Activated CD4-positive, alpha-beta memory T cell treated with anti-CD3 and anti-CD28 coated beads, Interleukin-2, amount 10 ng/mL, durations not matched to agents 7 days and 5 days (primary cell): ENCODE results near the gene RCAN1. TPM values are rescaled to one million over a fixed set of nuclear protein-coding genes. Genes with fewer than 3 reads are reported as not detected.
A peak's percentile ranks its signal among the peaks of the same experiment; 100 is the strongest.

Experiments
- CTCF ChIA-PET: fragments of 350-600 bp; sonication (Branson Sonifier 250); formaldehyde crosslinking; loops from one replicate; lab custom pipeline; 2021; ENCODE audit warnings: antibody characterized with exemption, inconsistent platforms; lab: Charles Lee
- POLR2A ChIA-PET: fragments of 350-600 bp; sonication (Branson Sonifier 250); formaldehyde crosslinking; loops from one replicate; lab custom pipeline; 2021; ENCODE audit warnings: antibody characterized with exemption; lab: Charles Lee
- DNase-seq: peaks from one replicate; pipeline ENCODE4 v3.0.0-alpha.2; 2020
- H3K27ac Mint-ChIP-seq: one replicate; pipeline ENCODE4 v1.8.0; 2021; ENCODE audit warnings: mild to moderate bottlenecking, mixed read lengths
- H3K27me3 Mint-ChIP-seq: one replicate; pipeline ENCODE4 v1.8.0; 2021; ENCODE audit warnings: mixed read lengths
- H3K36me3 Mint-ChIP-seq: one replicate; pipeline ENCODE4 v1.8.0; 2021; ENCODE audit warnings: low read depth, mixed read lengths
- H3K4me1 Mint-ChIP-seq: one replicate; pipeline ENCODE4 v1.8.0; 2021; ENCODE audit warnings: mixed read lengths
- H3K4me3 Mint-ChIP-seq: one replicate; pipeline ENCODE4 v1.8.0; 2021; ENCODE audit warnings: mild to moderate bottlenecking, mixed read lengths
- H3K9me3 Mint-ChIP-seq: one replicate; pipeline ENCODE4 v1.8.0; 2021; ENCODE audit warnings: mixed read lengths
- total RNA-seq, 2 experiments: library from RNA; stranded (reverse); gene quantifications; one replicate each; pipeline ENCODE4 v1.2.3, GENCODE V29; 2021

Gene RCAN1
- total RNA-seq, 2 experiments from 2014 or later = 8.3 to 8.8 TPM

- CTCF ChIA-PET = no interaction called here
- Mint-ChIP-seq H3K4me3 (no peak overlapping the region), H3K9me3 (peaks cover 8% of the 10 kb centered on the region), H3K4me1 (no peaks in the 10 kb centered on the region), H3K27ac (no peak overlapping the region), H3K27me3 (no peaks in the 10 kb centered on the region), H3K36me3 (no peaks in the 10 kb centered on the region)
- POLR2A ChIA-PET = no interaction called here
- no peak for DNase-seq
Measured at GRCh38 chr21:34553151-34553952, 61.6 kb downstream of the RCAN1 start.

GRCh38 chr21:34552360-34553098 is 62.4 kb downstream of the RCAN1 start:
- Mint-ChIP-seq H3K36me3 (no peaks in the 10 kb centered on the region), H3K9me3 (peaks cover 8% of the 10 kb centered on the region), H3K4me1 (no peaks in the 10 kb centered on the region), H3K4me3 (no peak overlapping the region), H3K27me3 (no peaks in the 10 kb centered on the region), H3K27ac (no peak overlapping the region)
- no peak for DNase-seq
- CTCF ChIA-PET = no interaction called here
- POLR2A ChIA-PET = no interaction called here

GRCh38 chr21:34550182-34550799 is 64.6 kb downstream of the RCAN1 start:
- Mint-ChIP-seq H3K27ac (no peak overlapping the region), H3K4me1 (peaks cover 6% of the 10 kb centered on the region), H3K4me3 (no peak overlapping the region), H3K9me3 (peaks cover 8% of the 10 kb centered on the region), H3K27me3 (no peaks in the 10 kb centered on the region), H3K36me3 (no peaks in the 10 kb centered on the region)
- ChIA-PET POLR2A (no interaction called here), CTCF (no interaction called here)
- no peak for DNase-seq

GRCh38 chr21:34548781-34549376 is 66.0 kb downstream of the RCAN1 start:
- no peak for DNase-seq
- H3K9me3 Mint-ChIP-seq = no peaks in the 10 kb centered on the region
- H3K27me3 Mint-ChIP-seq = no peaks in the 10 kb centered on the region
- ChIA-PET POLR2A (no interaction called here), CTCF (no interaction called here)
- no peak overlapping the region for H3K4me3 Mint-ChIP-seq
- H3K27ac Mint-ChIP-seq = no peak overlapping the region
- no peaks in the 10 kb centered on the region for H3K36me3 Mint-ChIP-seq
- H3K4me1 Mint-ChIP-seq = peaks cover 14% of the 10 kb centered on the region

- no peak overlapping the region for H3K27ac Mint-ChIP-seq
- H3K4me1 Mint-ChIP-seq = peaks cover 14% of the 10 kb centered on the region
- H3K36me3 Mint-ChIP-seq = no peaks in the 10 kb centered on the region
- POLR2A ChIA-PET = no interaction called here
- no peak overlapping the region for H3K4me3 Mint-ChIP-seq
- CTCF ChIA-PET = no interaction called here
- no peak for DNase-seq
- H3K9me3 Mint-ChIP-seq = no peaks in the 10 kb centered on the region
- H3K27me3 Mint-ChIP-seq = no peaks in the 10 kb centered on the region
Measured at GRCh38 chr21:34546542-34546941, 68.4 kb downstream of the RCAN1 start.

- Mint-ChIP-seq H3K27ac (no peak overlapping the region), H3K4me3 (no peak overlapping the region), H3K4me1 (peaks cover 14% of the 10 kb centered on the region), H3K36me3 (no peaks in the 10 kb centered on the region), H3K27me3 (no peaks in the 10 kb centered on the region), H3K9me3 (no peaks in the 10 kb centered on the region)
- ChIA-PET CTCF (no interaction called here), POLR2A (no interaction called here)
- no peak for DNase-seq
Measured at GRCh38 chr21:34545079-34545884, 69.6 kb downstream of the RCAN1 start.

GRCh38 chr21:34544032-34544496 is 70.8 kb downstream of the RCAN1 start:
- DNase-seq = peak; percentile 33
- H3K9me3 Mint-ChIP-seq = no peaks in the 10 kb centered on the region
- H3K27ac Mint-ChIP-seq = no peak overlapping the region
- no peaks in the 10 kb centered on the region for H3K27me3 Mint-ChIP-seq
- no peaks in the 10 kb centered on the region for H3K36me3 Mint-ChIP-seq
- POLR2A ChIA-PET = no interaction called here
- peaks cover 14% of the 10 kb centered on the region for H3K4me1 Mint-ChIP-seq
- H3K4me3 Mint-ChIP-seq = no peak overlapping the region
- CTCF ChIA-PET = interaction anchor here (1.1 to 1.2 kb wide), 2 partner anchors 17 to 37 kb away, joined by 4 read pairs; no protein-coding TSS in a partner anchor

- ChIA-PET POLR2A (no interaction called here), CTCF (interaction anchor here (0.5 to 1.2 kb wide), 2 partner anchors 35 to 318 kb away, joined by 3 to 4 read pairs; no protein-coding TSS in a partner anchor)
- Mint-ChIP-seq H3K9me3 (no peaks in the 10 kb centered on the region), H3K36me3 (no peaks in the 10 kb centered on the region), H3K27ac (no peak overlapping the region), H3K4me3 (no peak overlapping the region), H3K27me3 (no peaks in the 10 kb centered on the region), H3K4me1 (peaks cover 14% of the 10 kb centered on the region)
- no peak for DNase-seq
Measured at GRCh38 chr21:34543017-34543416, 71.9 kb downstream of the RCAN1 start.

- Mint-ChIP-seq H3K27me3 (no peaks in the 10 kb centered on the region), H3K9me3 (no peaks in the 10 kb centered on the region), H3K4me1 (peaks cover 7% of the 10 kb centered on the region), H3K4me3 (no peak overlapping the region), H3K36me3 (no peaks in the 10 kb centered on the region), H3K27ac (no peak overlapping the region)
- ChIA-PET POLR2A (no interaction called here), CTCF (no interaction called here)
- no peak for DNase-seq
Measured at GRCh38 chr21:34540206-34540605, 74.7 kb downstream of the RCAN1 start.

GRCh38 chr21:34537838-34538237 is 77.1 kb downstream of the RCAN1 start:
- Mint-ChIP-seq H3K27ac (no peak overlapping the region), H3K36me3 (no peaks in the 10 kb centered on the region), H3K27me3 (no peaks in the 10 kb centered on the region), H3K4me1 (peaks cover 2% of the 10 kb centered on the region), H3K4me3 (no peak overlapping the region), H3K9me3 (no peaks in the 10 kb centered on the region)
- POLR2A ChIA-PET = no interaction called here
- CTCF ChIA-PET = no interaction called here
- no peak for DNase-seq

GRCh38 chr21:34536820-34537219 is 78.1 kb downstream of the RCAN1 start:
- DNase-seq = no peak
- Mint-ChIP-seq H3K4me3 (no peak overlapping the region), H3K27ac (no peak overlapping the region), H3K36me3 (no peaks in the 10 kb centered on the region), H3K9me3 (no peaks in the 10 kb centered on the region), H3K4me1 (peaks cover 2% of the 10 kb centered on the region), H3K27me3 (no peaks in the 10 kb centered on the region)
- CTCF ChIA-PET = no interaction called here
- POLR2A ChIA-PET = no interaction called here

- ChIA-PET POLR2A (no interaction called here), CTCF (no interaction called here)
- Mint-ChIP-seq H3K36me3 (no peaks in the 10 kb centered on the region), H3K4me3 (no peak overlapping the region), H3K27me3 (no peaks in the 10 kb centered on the region), H3K27ac (no peak overlapping the region), H3K4me1 (peaks cover 2% of the 10 kb centered on the region), H3K9me3 (no peaks in the 10 kb centered on the region)
- no peak for DNase-seq
Measured at GRCh38 chr21:34536311-34536710, 78.6 kb downstream of the RCAN1 start.
